GM19438 (cell line): ENCODE data around the gene PCDHA5.
"Not testable (repeated sequence)": the region's sequence is repeated elsewhere in the genome, so short reads cannot be mapped to it uniquely, and the experiment has no call there.

ENCODE experiments used
- ATAC-seq: cut with Tn5 transposase; IDR thresholded peaks from one replicate; pipeline ENCODE4 v1.9.1; 2021; ENCODE audit warnings: low read depth; ENCODE audit not compliant: unreplicated experiment

PCDHA5 gene

GRCh38 chr5:140822969-140823368, 1.6 kb downstream of the PCDHA5 start:
- ATAC-seq: not testable (repeated sequence)

- no peak for ATAC-seq
These were observed 2.1 kb downstream of the PCDHA5 start for GRCh38 chr5:140823475-140823874.

GRCh38 chr5:140827704-140828361, 6.4 kb downstream of the PCDHA5 start, which contains the start of gene PCDHA6:
PCDHA6 (plus strand) TSS chr5:140827960; CDS start chr5:140828092, 132 bp downstream.
- no peak for ATAC-seq

GRCh38 chr5:140828362-140828737, 6.9 kb downstream of the PCDHA5 start:
- ATAC-seq: no peak

- not testable (repeated sequence) for ATAC-seq
These were observed 8.4 kb downstream of the PCDHA5 start for GRCh38 chr5:140829511-140830501.

GRCh38 chr5:140833993-140834392, 12.6 kb downstream of the PCDHA5 start, which contains the start of gene PCDHA7:
PCDHA7 (plus strand) TSS chr5:140834269; CDS start chr5:140834384, 115 bp downstream.
- ATAC-seq: no peak

- not testable (repeated sequence) for ATAC-seq
These were observed 13.1 kb downstream of the PCDHA5 start for GRCh38 chr5:140834439-140835008.

- no peak for ATAC-seq
These were observed 14.5 kb downstream of the PCDHA5 start for GRCh38 chr5:140835622-140836510.

GRCh38 chr5:140840978-140841962, 19.9 kb downstream of the PCDHA5 start, which contains the start of gene PCDHA8:
PCDHA8 (plus strand) TSS chr5:140841187; CDS start chr5:140841322, 135 bp downstream.
- ATAC-seq: no peak

- no peak for ATAC-seq
These were observed 21.7 kb downstream of the PCDHA5 start for GRCh38 chr5:140842798-140843733.

GRCh38 chr5:140848139-140849102, 27.0 kb downstream of the PCDHA5 start, which contains the start of gene PCDHA9:
PCDHA9 (plus strand) TSS chr5:140848382; CDS start chr5:140848496, 114 bp downstream.
- ATAC-seq: not testable (repeated sequence)

- not testable (repeated sequence) for ATAC-seq
These were observed 28.6 kb downstream of the PCDHA5 start for GRCh38 chr5:140849831-140850634.

- no peak for ATAC-seq
These were observed 34.6 kb downstream of the PCDHA5 start, which contains the start of gene PCDHA10 for GRCh38 chr5:140855772-140856674. PCDHA10 (plus strand) TSS chr5:140855897; CDS start chr5:140856049, 152 bp downstream.

- no peak for ATAC-seq
These were observed 36.0 kb downstream of the PCDHA5 start for GRCh38 chr5:140857177-140857986.
